LNCaP clone FGC (cell line): ENCODE data around the gene ARHGAP15.
A peak's percentile ranks its signal among the peaks of the same experiment; 100 is the strongest.

Source experiments
- DNase-seq: peaks from one replicate; pipeline ENCODE4 v3.0.0-alpha.2; 2011; ENCODE audit warnings: low read depth
- H3K4me3 ChIP-seq: 2 replicates; pipeline ENCODE4 v1.5.1; 2011; ENCODE audit warnings: mild to moderate bottlenecking, low read depth, low read length, control low read depth
- CTCF ChIP-seq: IDR thresholded peaks from 2 replicates; pipeline ENCODE4 v1.5.1; 2012; ENCODE audit warnings: mild to moderate bottlenecking; ENCODE audit not compliant: control insufficient read depth, insufficient read depth; ENCODE audit errors: extremely low read depth

The ARHGAP15 gene

DNA sequence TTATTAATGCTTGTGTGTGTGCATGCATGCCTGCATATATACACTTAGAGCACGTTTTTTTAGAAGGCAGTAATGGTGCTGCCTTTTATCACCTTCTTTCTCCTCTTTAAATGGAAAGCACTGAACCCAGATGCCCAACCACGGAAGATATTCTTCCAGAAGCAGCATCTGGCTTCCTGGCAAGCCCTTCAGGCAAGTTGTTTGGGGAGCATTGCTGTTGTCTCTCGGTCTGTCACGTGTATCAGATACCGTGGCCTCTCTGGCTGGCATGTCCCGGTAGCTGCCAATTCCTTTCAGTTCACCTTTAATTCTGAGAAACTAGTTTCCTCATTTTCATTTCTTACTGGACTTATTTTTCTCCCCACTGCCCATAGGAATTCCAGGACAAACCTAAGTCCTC lies 587.8 kb downstream of the ARHGAP15 start:
- no peak overlapping the region for H3K4me3 ChIP-seq

GRCh38 chr2:143717536-143718168 lies 588.4 kb downstream of the ARHGAP15 start:
- no peak overlapping the region for H3K4me3 ChIP-seq
- DNase-seq, result no peak
- TF ChIP-seq CTCF, result no peak

More for the DNA sequence above, 587.8 kb downstream of the ARHGAP15 start:
- no peak for DNase-seq
- no peak for TF ChIP-seq CTCF

DNA sequence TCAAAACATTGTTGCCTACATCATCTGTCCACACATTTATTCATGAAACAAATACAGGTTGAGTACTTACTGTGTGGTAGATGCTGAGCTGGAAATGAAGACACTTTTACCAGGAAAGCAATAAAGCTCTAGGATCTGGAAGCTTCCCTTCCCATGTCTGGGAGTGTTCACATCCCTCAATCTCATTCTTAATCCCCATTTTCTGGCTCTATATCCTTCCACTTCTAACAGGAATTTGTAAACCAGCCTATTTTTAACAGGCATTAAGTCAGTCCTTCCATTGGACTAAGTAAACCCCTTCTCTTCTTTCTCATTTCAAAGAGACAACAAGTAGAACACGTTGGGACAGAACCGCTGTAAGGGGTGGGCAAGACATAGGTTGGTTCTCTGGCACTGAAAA lies 589.5 kb downstream of the ARHGAP15 start:
- DNase-seq, result no peak
- no peak for TF ChIP-seq CTCF
- H3K4me3 ChIP-seq, result no peak overlapping the region

DNA sequence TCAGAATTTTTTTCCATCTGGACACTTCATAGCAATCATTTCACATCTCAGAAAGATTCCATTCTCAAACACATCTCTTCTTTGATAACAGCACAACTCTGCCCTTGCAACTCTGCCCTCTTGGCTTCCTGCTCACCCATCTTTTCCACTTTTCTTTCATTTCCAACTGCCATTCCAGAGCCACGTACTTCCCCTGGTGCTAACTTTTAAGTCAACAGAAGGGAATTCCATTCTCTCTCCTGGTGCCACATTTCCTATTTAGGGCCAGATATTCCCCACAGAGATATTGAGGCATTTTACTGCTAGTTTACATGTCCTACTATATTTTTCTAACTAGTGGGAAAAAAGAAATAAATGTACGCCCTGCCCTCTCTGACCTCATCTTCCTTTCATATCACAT lies 590.2 kb downstream of the ARHGAP15 start:
- DNase-seq, result no peak
- no peak for TF ChIP-seq CTCF

GRCh38 chr2:143720095-143720664 lies 591.0 kb downstream of the ARHGAP15 start:
- peak; percentile 54 for TF ChIP-seq CTCF
- H3K4me3 ChIP-seq, result no peak overlapping the region
- DNase-seq, result no peak

More for the DNA sequence above, 590.2 kb downstream of the ARHGAP15 start:
- no peak overlapping the region for H3K4me3 ChIP-seq

- no peak overlapping the region for H3K4me3 ChIP-seq
- TF ChIP-seq CTCF, result no peak
- DNase-seq, result no peak
Measured at GRCh38 chr2:143725400-143725799, 596.2 kb downstream of the ARHGAP15 start.

DNA sequence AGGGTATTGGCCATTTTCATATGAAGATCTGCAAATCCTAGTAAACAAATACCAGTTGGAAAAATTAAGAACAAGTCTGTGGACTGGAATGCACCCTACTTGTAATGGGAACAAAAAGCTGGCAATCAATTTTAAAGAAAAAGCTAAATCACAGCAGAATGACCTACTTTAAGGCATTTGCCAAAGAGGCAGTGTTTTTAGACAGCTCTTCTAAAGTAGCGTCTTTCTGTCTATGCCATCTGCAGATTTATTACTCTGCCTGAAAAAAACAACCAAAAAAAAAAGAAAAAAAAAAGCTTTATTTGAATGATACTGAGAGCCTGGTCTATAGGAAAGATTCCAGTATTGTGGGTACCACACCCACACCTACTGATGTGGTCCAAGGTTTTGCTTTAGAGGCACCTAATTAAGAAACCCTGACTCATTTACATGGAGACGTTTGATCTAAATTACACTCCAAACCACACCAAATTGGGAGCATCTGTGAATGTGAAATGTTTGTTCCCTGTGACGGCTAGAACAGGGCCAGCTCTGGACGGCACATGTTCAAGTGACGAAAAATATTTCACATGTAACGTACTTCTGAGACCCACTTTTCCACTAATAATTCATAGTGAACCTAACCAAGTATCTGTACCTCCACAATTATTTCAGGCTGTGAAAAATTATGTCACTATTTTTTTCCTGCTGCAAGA lies 597.1 kb downstream of the ARHGAP15 start:
- H3K4me3 ChIP-seq, result no peak overlapping the region
- no peak for DNase-seq
- TF ChIP-seq CTCF, result no peak
